GM10266 (cell line): ENCODE measurements around the gene NOS1.

Experiments
- DNase-seq: peaks from one replicate; pipeline ENCODE4 v3.0.0; 2012; ENCODE audit errors: extremely low spot score
- TF ChIP-seq, protein P1 (sequence below): IDR thresholded peaks from 2 replicates; pipeline ENCODE4 v1.5.1; 2012; ENCODE audit warnings: mild to moderate bottlenecking, low read depth; ENCODE audit not compliant: control insufficient read depth, insufficient read depth; ENCODE audit errors: missing control alignments

NOS1 gene

DNA sequence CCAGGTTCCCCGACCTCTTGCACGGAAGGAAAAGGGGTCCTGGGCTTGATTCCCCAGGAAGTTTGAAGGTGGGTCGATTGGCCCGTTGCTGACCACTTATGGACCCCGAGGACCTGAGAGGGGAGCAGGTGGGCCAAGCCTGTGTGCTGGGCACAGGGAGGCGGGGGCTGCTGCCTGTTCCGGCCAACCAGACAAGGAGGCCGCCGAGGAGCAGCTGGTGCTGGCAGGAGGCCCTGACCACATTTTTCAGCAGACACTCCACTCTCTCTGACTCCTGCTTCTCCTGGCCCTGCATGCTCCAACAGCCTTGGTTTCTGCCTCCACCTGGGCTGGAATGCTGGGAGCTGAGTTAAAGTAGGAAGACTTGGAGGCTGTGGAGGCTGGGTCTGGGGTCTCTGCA lies 42.8 kb downstream of the NOS1 start:
- DNase-seq: no peak
- TF ChIP-seq, protein P1, sequence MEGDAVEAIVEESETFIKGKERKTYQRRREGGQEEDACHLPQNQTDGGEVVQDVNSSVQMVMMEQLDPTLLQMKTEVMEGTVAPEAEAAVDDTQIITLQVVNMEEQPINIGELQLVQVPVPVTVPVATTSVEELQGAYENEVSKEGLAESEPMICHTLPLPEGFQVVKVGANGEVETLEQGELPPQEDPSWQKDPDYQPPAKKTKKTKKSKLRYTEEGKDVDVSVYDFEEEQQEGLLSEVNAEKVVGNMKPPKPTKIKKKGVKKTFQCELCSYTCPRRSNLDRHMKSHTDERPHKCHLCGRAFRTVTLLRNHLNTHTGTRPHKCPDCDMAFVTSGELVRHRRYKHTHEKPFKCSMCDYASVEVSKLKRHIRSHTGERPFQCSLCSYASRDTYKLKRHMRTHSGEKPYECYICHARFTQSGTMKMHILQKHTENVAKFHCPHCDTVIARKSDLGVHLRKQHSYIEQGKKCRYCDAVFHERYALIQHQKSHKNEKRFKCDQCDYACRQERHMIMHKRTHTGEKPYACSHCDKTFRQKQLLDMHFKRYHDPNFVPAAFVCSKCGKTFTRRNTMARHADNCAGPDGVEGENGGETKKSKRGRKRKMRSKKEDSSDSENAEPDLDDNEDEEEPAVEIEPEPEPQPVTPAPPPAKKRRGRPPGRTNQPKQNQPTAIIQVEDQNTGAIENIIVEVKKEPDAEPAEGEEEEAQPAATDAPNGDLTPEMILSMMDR: no peak

- no peak for DNase-seq
- TF ChIP-seq, protein P1: no peak
Observed at GRCh38 chr12:117316336-117316735, 45.1 kb downstream of the NOS1 start.

DNA sequence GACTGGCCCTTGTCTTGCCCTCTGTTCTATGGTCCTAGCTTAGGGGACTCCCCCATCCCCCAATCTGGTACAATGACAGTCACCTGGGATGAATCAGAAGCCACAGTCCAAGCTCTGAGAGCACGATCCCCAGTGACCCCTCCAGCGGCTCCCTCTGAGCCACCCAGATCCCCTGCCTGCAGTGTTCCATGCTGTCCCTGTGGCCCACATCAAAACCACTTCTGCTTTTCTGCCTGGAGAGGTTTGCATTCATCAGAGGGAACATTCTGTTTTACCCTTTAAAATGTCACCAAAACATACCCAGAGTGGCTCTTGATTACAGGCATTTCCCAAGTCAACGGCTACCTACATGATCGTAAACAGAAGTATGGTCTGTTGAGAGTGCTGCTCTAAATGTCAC lies 47.5 kb downstream of the NOS1 start:
- DNase-seq: no peak
- TF ChIP-seq, protein P1: no peak

- no peak for DNase-seq
- TF ChIP-seq, protein P1: no peak
Observed at GRCh38 chr12:117312770-117313169, 48.7 kb downstream of the NOS1 start.

- TF ChIP-seq, protein P1: no peak
- no peak for DNase-seq
Observed at GRCh38 chr12:117309276-117309925, 52.0 kb downstream of the NOS1 start.

DNA sequence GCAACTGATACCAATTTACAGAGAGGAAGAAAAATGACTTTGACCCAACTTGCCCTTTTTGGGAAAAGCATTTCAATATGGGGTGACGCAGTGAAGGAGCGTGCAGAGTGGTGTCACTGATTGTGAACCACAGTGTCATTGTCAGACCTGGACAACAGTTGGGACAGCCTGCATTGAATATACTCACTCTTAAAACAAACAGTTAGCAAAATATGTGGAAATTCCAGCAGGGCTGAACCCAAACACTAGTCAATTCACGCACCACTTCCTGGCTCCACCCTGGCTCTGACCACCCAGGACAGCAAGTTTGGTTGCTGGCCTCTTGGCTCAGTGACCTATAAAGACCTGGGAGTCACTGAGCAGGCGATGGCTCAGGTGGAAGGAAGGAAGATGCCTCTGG lies 61.3 kb downstream of the NOS1 start:
- no peak for DNase-seq
- TF ChIP-seq, protein P1: no peak

DNA sequence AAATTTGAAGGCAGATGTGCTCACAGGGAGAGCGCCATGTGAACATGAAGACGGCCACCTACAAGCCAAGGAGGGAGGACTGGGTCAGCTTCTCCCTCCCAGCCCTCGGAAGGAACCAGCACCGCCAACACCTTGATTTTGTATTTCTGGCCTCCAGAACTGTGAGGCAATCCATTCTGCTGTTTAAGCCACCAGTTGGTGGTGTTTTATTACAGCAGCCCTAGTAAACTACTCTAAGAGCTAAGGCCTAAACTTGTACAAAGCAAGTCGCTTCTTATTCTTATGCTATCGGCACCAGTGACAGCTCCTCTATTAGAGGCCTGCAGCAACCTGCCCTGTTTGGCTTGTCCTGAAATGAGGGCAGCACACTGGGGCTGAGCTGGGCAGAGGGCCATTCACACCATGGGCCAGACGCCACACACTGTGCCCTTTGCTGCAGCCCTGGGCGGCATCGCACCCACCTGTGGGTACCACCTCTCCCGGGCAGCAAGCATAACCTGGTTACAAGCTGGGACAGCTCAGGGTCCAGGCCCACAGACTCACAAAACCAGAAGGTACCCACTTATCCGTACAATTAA lies 62.7 kb downstream of the NOS1 start:
- DNase-seq: no peak
- TF ChIP-seq, protein P1: no peak
